Keratinocyte (primary cell): ENCODE data around the gene TXNL4B.
"Not testable (repeated sequence)": the region's sequence is repeated elsewhere in the genome, so short reads cannot be mapped to it uniquely, and the experiment has no call there.

ENCODE experiments used
- CTCF ChIP-seq, 3 experiments: IDR thresholded peaks in 1 of 3; conservative IDR thresholded peaks in 1 of 3; optimal IDR thresholded peaks in 1 of 3; 2 replicates in 2 of 3; 3 replicates in 1 of 3; pipeline versions ENCODE3 to v1.5.1; 2011; ENCODE audit warnings: low read length in 3 of 3, mild to moderate bottlenecking in 3 of 3, moderate library complexity in 2 of 3, control low read depth in 1 of 3, inconsistent platforms in 1 of 3; ENCODE audit not compliant: insufficient read depth in 2 of 3; ENCODE audit errors: extremely low read depth in 1 of 3
- EZH2 ChIP-seq: IDR thresholded peaks from one replicate; pipeline ENCODE4 v1.6.1; 2012; ENCODE audit warnings: inconsistent platforms, mild to moderate bottlenecking, low read length, moderate library complexity

GRCh38 chr16:72054254-72054847, 39.1 kb downstream of the TXNL4B start, which contains the start of gene HP:
- not testable (repeated sequence) for TF ChIP-seq CTCF (optimal IDR thresholded peaks at IDR 0.05 in 1 of 3, IDR thresholded peaks at IDR 0.05 in 1 of 3, conservative IDR thresholded peaks at IDR 0.05 in 1 of 3; ENCODE audit: extremely low read depth in 1 of 3, insufficient read depth in 2 of 3, low read length in 3 of 3); EZH2
